ENCODE data around the gene LHX2. TPM values are rescaled to one million over a fixed set of nuclear protein-coding genes. Genes with fewer than 3 reads are reported as not detected.

Gene LHX2
- total RNA-seq, 2 experiments from 2014 or later, result not detected

DNA sequence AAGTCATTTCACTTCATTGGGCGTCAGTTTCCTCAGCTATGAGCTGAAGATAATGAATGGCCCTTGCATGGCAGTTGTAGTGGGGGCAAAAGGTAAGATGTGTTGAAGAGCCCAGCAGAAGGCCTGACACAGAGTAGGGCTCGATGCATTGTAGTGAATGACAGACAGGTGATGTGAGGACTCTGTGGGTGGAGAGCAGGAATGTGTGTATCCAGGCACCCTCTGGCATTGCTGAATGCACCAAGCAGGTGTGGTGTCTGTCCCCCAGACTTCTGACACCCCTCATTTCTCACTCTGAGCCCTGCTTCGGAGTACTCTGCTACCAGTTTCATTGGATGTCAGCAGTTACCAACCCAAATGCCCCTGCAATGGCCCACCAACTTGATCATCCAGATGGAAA lies 22.4 kb downstream of the LHX2 start:
- TF ChIP-seq EZH2phosphoT487 (IDR thresholded peaks at IDR 0.05; ENCODE audit: borderline replicate concordance, low read depth, low read length), result no peak
- TF ChIP-seq, protein P1, sequence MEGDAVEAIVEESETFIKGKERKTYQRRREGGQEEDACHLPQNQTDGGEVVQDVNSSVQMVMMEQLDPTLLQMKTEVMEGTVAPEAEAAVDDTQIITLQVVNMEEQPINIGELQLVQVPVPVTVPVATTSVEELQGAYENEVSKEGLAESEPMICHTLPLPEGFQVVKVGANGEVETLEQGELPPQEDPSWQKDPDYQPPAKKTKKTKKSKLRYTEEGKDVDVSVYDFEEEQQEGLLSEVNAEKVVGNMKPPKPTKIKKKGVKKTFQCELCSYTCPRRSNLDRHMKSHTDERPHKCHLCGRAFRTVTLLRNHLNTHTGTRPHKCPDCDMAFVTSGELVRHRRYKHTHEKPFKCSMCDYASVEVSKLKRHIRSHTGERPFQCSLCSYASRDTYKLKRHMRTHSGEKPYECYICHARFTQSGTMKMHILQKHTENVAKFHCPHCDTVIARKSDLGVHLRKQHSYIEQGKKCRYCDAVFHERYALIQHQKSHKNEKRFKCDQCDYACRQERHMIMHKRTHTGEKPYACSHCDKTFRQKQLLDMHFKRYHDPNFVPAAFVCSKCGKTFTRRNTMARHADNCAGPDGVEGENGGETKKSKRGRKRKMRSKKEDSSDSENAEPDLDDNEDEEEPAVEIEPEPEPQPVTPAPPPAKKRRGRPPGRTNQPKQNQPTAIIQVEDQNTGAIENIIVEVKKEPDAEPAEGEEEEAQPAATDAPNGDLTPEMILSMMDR (conservative IDR thresholded peaks at IDR 0.05; ENCODE audit: low read length), result no peak
- no TSS peak for BruUV-seq (replicated peaks)
- ChIA-PET POLR2A (no interaction called here), CTCF (ENCODE audit: unreplicated experiment) (no interaction called here)
- Histone ChIP-seq H3K4me2 (ENCODE audit: low read length) (no peak overlapping the region), H3K9me2 (ENCODE audit: insufficient read depth, low read length) (no peaks in the 10 kb centered on the region), H3K27ac (ENCODE audit: low read depth, low read length, poor library complexity, severe bottlenecking) (no peak overlapping the region), H3K4me3 (ENCODE audit: low read depth, low read length, poor library complexity, severe bottlenecking) (no peak overlapping the region), H3K9me3 (ENCODE audit: low read length) (no peaks in the 10 kb centered on the region), H3K4me1 (ENCODE audit: insufficient read depth, low read length, poor library complexity, severe bottlenecking) (no peaks in the 10 kb centered on the region), H2AFZ (ENCODE audit: low read length) (no peak overlapping the region), H3K36me3 (ENCODE audit: insufficient read depth, low read length) (no peaks in the 10 kb centered on the region), H3K79me2 (ENCODE audit: insufficient read depth, low read depth, low read length) (no peaks in the 10 kb centered on the region), H4K20me1 (ENCODE audit: insufficient read depth, low read length) (no peaks in the 10 kb centered on the region)
- DNase-seq (ENCODE audit: low spot score), result no peak
- intact Hi-C loops (cut with micrococcal nuclease; ENCODE audit: unreplicated experiment), result no loop called here

DNA sequence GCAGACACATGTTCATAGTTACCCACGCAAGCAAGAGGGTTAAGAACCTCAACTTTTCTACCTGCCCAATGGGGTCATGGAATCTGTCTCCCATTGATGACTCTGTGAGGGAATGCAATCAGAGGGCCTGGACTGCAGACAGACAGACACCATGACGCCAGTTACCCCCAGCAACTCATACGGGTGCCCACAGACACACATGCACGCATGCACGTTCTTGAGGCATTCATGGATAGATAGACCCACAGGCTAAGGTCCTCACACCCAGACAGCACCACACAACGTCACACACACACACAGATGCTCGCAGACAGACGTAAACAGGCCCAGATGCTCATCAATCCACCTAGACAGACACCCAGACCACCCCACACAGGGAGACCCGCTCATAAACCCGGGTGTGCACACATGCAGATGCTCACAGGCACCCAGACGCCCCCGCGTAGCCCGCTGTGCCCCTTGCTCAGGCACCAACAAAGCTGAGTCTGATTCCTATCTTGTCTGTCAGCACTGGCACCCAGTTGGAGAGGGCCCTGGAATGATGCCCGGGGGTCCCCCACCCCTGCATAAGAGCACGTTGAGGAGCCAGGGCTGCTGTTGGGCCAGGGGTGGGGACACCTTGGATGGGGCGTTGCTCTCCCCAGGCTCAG lies 23.6 kb downstream of the LHX2 start:
- no peak overlapping the region for H3K4me2 ChIP-seq (ENCODE audit: low read length)
- H2AFZ ChIP-seq (ENCODE audit: low read length), result no peak overlapping the region
- no peak overlapping the region for H3K27ac ChIP-seq (ENCODE audit: low read depth, low read length, poor library complexity, severe bottlenecking)
- ChIA-PET POLR2A (no interaction called here), CTCF (ENCODE audit: unreplicated experiment) (interaction anchor here (0.6 kb wide), 1 partner anchor 21 kb away, joined by 5 read pairs; no protein-coding TSS in a partner anchor)
- H3K4me3 ChIP-seq (ENCODE audit: low read depth, low read length, poor library complexity, severe bottlenecking), result no peak overlapping the region
- no peaks in the 10 kb centered on the region for H3K4me1 ChIP-seq (ENCODE audit: insufficient read depth, low read length, poor library complexity, severe bottlenecking)
- no peaks in the 10 kb centered on the region for H3K9me3 ChIP-seq (ENCODE audit: low read length)
- no peaks in the 10 kb centered on the region; the same call in 1 of the 2 replicates for H4K20me1 ChIP-seq (ENCODE audit: insufficient read depth, low read length)
- intact Hi-C loops (cut with micrococcal nuclease; ENCODE audit: unreplicated experiment), result no loop called here
- no peak for DNase-seq (ENCODE audit: low spot score)
- no peaks in the 10 kb centered on the region for H3K9me2 ChIP-seq (ENCODE audit: insufficient read depth, low read length)
- H3K79me2 ChIP-seq (ENCODE audit: insufficient read depth, low read depth, low read length), result no peaks in the 10 kb centered on the region
- no peak for TF ChIP-seq EZH2phosphoT487 (IDR thresholded peaks at IDR 0.05; ENCODE audit: borderline replicate concordance, low read depth, low read length)
- TF ChIP-seq, protein P1 (conservative IDR thresholded peaks at IDR 0.05; ENCODE audit: low read length), result no peak
- no TSS peak for BruUV-seq (replicated peaks)
- H3K36me3 ChIP-seq (ENCODE audit: insufficient read depth, low read length), result no peaks in the 10 kb centered on the region

DNA sequence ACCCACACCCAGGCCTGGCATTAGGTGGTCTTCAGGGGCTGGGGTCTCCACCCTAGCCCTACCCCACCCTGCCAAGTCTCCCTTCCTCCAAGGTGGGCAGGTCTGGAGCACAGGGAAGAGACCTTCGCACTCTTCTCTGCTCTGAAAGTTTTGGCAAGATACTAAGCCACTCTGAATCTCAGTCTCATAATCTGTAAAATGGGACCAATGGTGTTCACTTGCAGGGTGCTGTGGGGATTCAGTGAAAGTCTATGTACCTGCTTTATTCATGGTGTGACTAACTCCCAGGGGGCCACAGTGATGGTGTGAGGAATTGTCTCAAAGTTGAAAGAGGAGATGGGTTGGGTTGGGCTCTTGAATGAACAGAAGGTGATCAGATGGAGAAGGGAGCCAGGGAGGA lies 25.0 kb downstream of the LHX2 start:
- Histone ChIP-seq H3K27ac (ENCODE audit: low read depth, low read length, poor library complexity, severe bottlenecking) (no peak overlapping the region), H3K36me3 (ENCODE audit: insufficient read depth, low read length) (no peaks in the 10 kb centered on the region), H3K4me2 (ENCODE audit: low read length) (no peak overlapping the region), H3K9me3 (ENCODE audit: low read length) (no peaks in the 10 kb centered on the region), H3K4me1 (ENCODE audit: insufficient read depth, low read length, poor library complexity, severe bottlenecking) (no peaks in the 10 kb centered on the region), H4K20me1 (ENCODE audit: insufficient read depth, low read length) (no peaks in the 10 kb centered on the region; the same call in 1 of the 2 replicates), H3K9me2 (ENCODE audit: insufficient read depth, low read length) (no peaks in the 10 kb centered on the region), H2AFZ (ENCODE audit: low read length) (no peak overlapping the region), H3K79me2 (ENCODE audit: insufficient read depth, low read depth, low read length) (no peaks in the 10 kb centered on the region), H3K4me3 (ENCODE audit: low read depth, low read length, poor library complexity, severe bottlenecking) (no peak overlapping the region)
- DNase-seq (ENCODE audit: low spot score), result no peak
- intact Hi-C loops (cut with micrococcal nuclease; ENCODE audit: unreplicated experiment), result no loop called here
- no TSS peak for BruUV-seq (replicated peaks)
- ChIA-PET CTCF (ENCODE audit: unreplicated experiment) (no interaction called here), POLR2A (no interaction called here)
- TF ChIP-seq, protein P1 (conservative IDR thresholded peaks at IDR 0.05; ENCODE audit: low read length), result no peak
- TF ChIP-seq EZH2phosphoT487 (IDR thresholded peaks at IDR 0.05; ENCODE audit: borderline replicate concordance, low read depth, low read length), result no peak
